HepG2 (cell line): Measurements from ENCODE around the gene MON1A. TPM values are rescaled to one million over a fixed set of nuclear protein-coding genes. Genes with fewer than 3 reads are reported as not detected.

Source experiments
- ATAC-seq: fragments of 200-7000 bp; cut with Tn5 transposase; 3 replicates; pipeline ENCODE4 v1.9.1; 2020; ENCODE audit warnings: mild to moderate bottlenecking, moderate library complexity
- BruUV-seq: library from RNA; stranded (reverse); fragments of 400-500 nt; replicated peaks from 2 replicates; lab custom pipeline; 2021; lab: Mats Ljungman, UMichigan
- CTCF ChIA-PET: fragments of 300-600 bp; formaldehyde crosslinking; extraction: SDS; loops from one replicate; lab custom pipeline; 2021; ENCODE audit warnings: low total read pairs, inconsistent platforms, low intra/inter-chr PET ratio; lab: Yijun Ruan, JAX
- POLR2A ChIA-PET: fragments of 350-600 bp; sonication (Branson Sonifier 250); formaldehyde crosslinking; loops from one replicate; lab custom pipeline; 2020; ENCODE audit warnings: antibody characterized with exemption, inconsistent platforms; lab: Yijun Ruan, JAX
- DNase-seq: peaks from one replicate; pipeline ENCODE4 v3.0.0-alpha.2; 2015; ENCODE audit warnings: low spot score
- FAIRE-seq: peaks from 3 replicates; lab custom pipeline; 2011; peaks lifted over from hg19 to GRCh38; lab: Jason Lieb, UNC
- H2AFZ ChIP-seq: one replicate; pipeline ENCODE4 v1.6.1; 2011; ENCODE audit warnings: low read length, inconsistent platforms
- H3K27ac ChIP-seq: fragments of 300-600 bp; 3 replicates; pipeline ENCODE4 v1.8.0; 2011; ENCODE audit warnings: mixed run types, mild to moderate bottlenecking, mixed read lengths, low read length, inconsistent platforms; ENCODE audit not compliant: insufficient read depth; ENCODE audit errors: extremely low read length
- H3K27me3 ChIP-seq, 2 experiments: fragments of 200-600 bp in 1 of 2; 2 replicates in 1 of 2; 3 replicates in 1 of 2; pipeline versions ENCODE4 v1.6.0 to v1.8.0; 2011; ENCODE audit warnings: low read length in 2 of 2, mild to moderate bottlenecking in 2 of 2, moderate library complexity in 2 of 2, inconsistent platforms in 1 of 2; ENCODE audit not compliant: insufficient read depth in 2 of 2, control insufficient read depth in 1 of 2
- H3K36me3 ChIP-seq, 2 experiments: fragments of 200-600 bp in 1 of 2; replicated peaks in 1 of 2; 2 replicates in 1 of 2; 3 replicates in 1 of 2; pipeline versions ENCODE4 v1.5.1 to v1.8.0; 2011; ENCODE audit warnings: low read length in 2 of 2, inconsistent platforms in 1 of 2; ENCODE audit not compliant: insufficient read depth in 2 of 2, control insufficient read depth in 1 of 2
- H3K4me1 ChIP-seq: 2 replicates; pipeline ENCODE4 v1.5.1; 2012; ENCODE audit warnings: low read length, inconsistent platforms; ENCODE audit not compliant: insufficient read depth
- H3K4me2 ChIP-seq: 2 replicates; pipeline ENCODE4 v1.6.0; 2011; ENCODE audit warnings: low read depth, low read length, inconsistent platforms
- H3K4me3 ChIP-seq, 3 experiments: fragments of 200-600 bp in 1 of 3; sonication (generic), shearing (Covaris generic) in 1 of 3; replicated peaks in 1 of 3; 2 replicates each; pipeline ENCODE4 v1.5.1; 2011 to 2016; ENCODE audit warnings: low read length in 3 of 3, inconsistent platforms in 2 of 3, low read depth in 2 of 3, mild to moderate bottlenecking in 2 of 3, control low read depth in 1 of 3, mixed read lengths in 1 of 3; ENCODE audit not compliant: insufficient read depth in 1 of 3
- H3K79me2 ChIP-seq: one replicate; pipeline ENCODE4 v1.6.1; 2011; ENCODE audit warnings: low read length, inconsistent platforms; ENCODE audit not compliant: insufficient read depth
- H3K9ac ChIP-seq: 2 replicates; pipeline ENCODE4 v1.6.0; 2011; ENCODE audit warnings: mild to moderate bottlenecking, low read depth, low read length, inconsistent platforms; ENCODE audit not compliant: insufficient read depth
- H3K9me3 ChIP-seq: 2 replicates; pipeline ENCODE4 v1.5.1; 2012; ENCODE audit warnings: mild to moderate bottlenecking, low read length
- H4K20me1 ChIP-seq: 2 replicates; pipeline ENCODE4 v1.6.0; 2011; ENCODE audit warnings: inconsistent platforms, mild to moderate bottlenecking, low read length, moderate library complexity; ENCODE audit not compliant: insufficient read depth
- DDIT3 ChIP-seq: sonication (generic); formaldehyde crosslinking; IDR thresholded peaks from 2 replicates; pipeline ENCODE4 v1.4.0; 2020; ENCODE audit warnings: mild to moderate bottlenecking, missing genetic modification reagents
- E2F5 ChIP-seq: sonication (generic); formaldehyde crosslinking; conservative IDR thresholded peaks from 2 replicates; pipeline ENCODE4 v1.4.0; 2020; ENCODE audit warnings: missing genetic modification reagents
- NFRKB ChIP-seq: fragments of 450-650 bp; IDR thresholded peaks from 2 replicates; pipeline ENCODE4 v1.6.1; 2017
- NPAS2 ChIP-seq: sonication (generic); formaldehyde crosslinking; IDR thresholded peaks from 2 replicates; pipeline ENCODE4 v1.8.0; 2022; ENCODE audit warnings: mild to moderate bottlenecking, missing genetic modification reagents, borderline replicate concordance
- PHB2 ChIP-seq: fragments of 450-650 bp; IDR thresholded peaks from 2 replicates; pipeline ENCODE4 v1.6.1; 2018; ENCODE audit not compliant: partially characterized antibody
- ZNF205 ChIP-seq: IDR thresholded peaks from 2 replicates; pipeline ENCODE4 v1.6.1; 2018; ENCODE audit warnings: missing biosample characterization, missing genetic modification reagents
- ZNF264 ChIP-seq: sonication (generic); formaldehyde crosslinking; IDR thresholded peaks from 2 replicates; pipeline ENCODE4 v1.4.0; 2020; ENCODE audit warnings: missing genetic modification reagents
- ZNF329 ChIP-seq: sonication (generic); formaldehyde crosslinking; IDR thresholded peaks from 2 replicates; pipeline ENCODE4 v1.9.0; 2021; ENCODE audit warnings: low read depth, mild to moderate bottlenecking, missing genetic modification reagents
- ZNF335 ChIP-seq: sonication (generic); formaldehyde crosslinking; IDR thresholded peaks from 2 replicates; pipeline ENCODE4 v1.4.0; 2020; ENCODE audit warnings: missing genetic modification reagents
- WGBS: methylation state at CpG from one replicate; pipeline ENCODE4 v1.1.6; 2017; ENCODE audit warnings: low lambda C conversion rate; 5-methylcytosine and 5-hydroxymethylcytosine counted together
- in situ Hi-C: cut with HindIII; loops from 2 replicates; pipeline ENCODE4 v1.10.0; 2017; ENCODE audit warnings: low pct_unique_long_range_greater_than_20kb; ENCODE audit not compliant: extremely low pct_ligation_motif_present
- intact Hi-C: fragments of 100-400 bp; cut with micrococcal nuclease; formaldehyde crosslinking; loops from one replicate; pipeline ENCODE4 v1.10.0; 2022; ENCODE audit not compliant: unreplicated experiment
- polyA plus RNA-seq, 8 experiments: library from polyadenylated mRNA; depleted of rRNA in 3 of 8; stranded (reverse) in 7 of 8; unstranded in 1 of 8; fragments of >200 nt; fragmentation: Illumina TruSeq in 4 of 8; extraction: Trizol in 4 of 8; gene quantifications; 2 replicates each; pipeline versions ENCODE4 v1.2.1 to v1.2.3, GENCODE V29; 2011 to 2016; ENCODE audit warnings: low read depth in 4 of 8, missing spikeins in 1 of 8, mixed read lengths in 1 of 8; ENCODE audit not compliant: insufficient read depth in 1 of 8
- total RNA-seq, 5 experiments: library from RNA; depleted of rRNA; stranded (reverse); fragments of >200 nt; fragmentation: Illumina TruSeq; extraction: Trizol; gene quantifications; 2 replicates each; pipeline ENCODE4 v1.2.3, GENCODE V29; 2016; ENCODE audit warnings: low read depth in 1 of 5

Gene MON1A
- total and polyA plus RNA-seq, 2 of the 13 experiments (the other 11 are each of a cell fraction or from before 2014, with no cell fraction given) = 4.6 to 9.0 TPM

- no peak overlapping the region for H3K9ac ChIP-seq
- H3K79me2 ChIP-seq = no peaks in the 10 kb centered on the region
- no peak overlapping the region for H3K4me3 ChIP-seq
- no peaks in the 10 kb centered on the region for H4K20me1 ChIP-seq
- DNase-seq = no peak
- TF ChIP-seq ZNF264 (no peak), ZNF335 (CRISPR knock-in tag) (no peak), DDIT3 (no peak), E2F5 (CRISPR knock-in tag) (no peak), NFRKB (no peak), ZNF205 (CRISPR knock-in tag) (no peak), PHB2 (no peak), NPAS2 (CRISPR knock-in tag) (no peak), ZNF329 (CRISPR knock-in tag) (no peak)
- no peaks in the 10 kb centered on the region for H3K27me3 ChIP-seq
- H3K4me1 ChIP-seq = peaks cover 2% of the 10 kb centered on the region
- ATAC-seq = no peak
- 82% methylated on average over 2 of the region's 2 CpGs for WGBS
- H3K4me2 ChIP-seq = no peak overlapping the region
- H3K27ac ChIP-seq = no peak overlapping the region
- in situ Hi-C loops (no loop called here), intact Hi-C loops (no loop called here)
- FAIRE-seq = no peak
- ChIA-PET POLR2A (no interaction called here), CTCF (no interaction called here)
- no peaks in the 10 kb centered on the region for H3K9me3 ChIP-seq
- no peaks in the 10 kb centered on the region; a peak in 2 of 5 replicates for H3K36me3 ChIP-seq
- H2AFZ ChIP-seq = no peak overlapping the region
- no TSS peak for BruUV-seq
These were observed 18.5 kb downstream of the MON1A start for GRCh38 chr3:49911124-49911420.
